ENCODE data around the gene PPM1K.

DNA sequence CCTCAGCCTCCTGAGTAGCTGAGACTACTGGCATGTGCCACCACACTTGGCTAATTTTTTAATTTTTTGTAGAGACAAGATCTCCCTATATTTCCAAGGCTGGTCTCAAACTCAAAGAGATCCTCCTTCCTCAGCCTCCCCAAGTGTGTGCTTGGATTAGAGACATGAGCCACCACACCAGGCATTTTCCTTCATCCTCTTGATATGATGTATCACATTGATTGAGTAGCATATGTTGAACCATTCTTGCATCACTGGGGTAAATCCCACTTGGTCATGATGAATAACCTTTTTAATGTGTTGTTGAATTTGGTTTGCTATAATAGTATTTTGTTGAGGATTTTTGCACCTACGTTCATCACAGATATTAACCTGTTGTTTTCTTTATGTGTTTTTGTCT, 24.2 kb upstream of the PPM1K start:
- TF ChIP-seq, protein P1, sequence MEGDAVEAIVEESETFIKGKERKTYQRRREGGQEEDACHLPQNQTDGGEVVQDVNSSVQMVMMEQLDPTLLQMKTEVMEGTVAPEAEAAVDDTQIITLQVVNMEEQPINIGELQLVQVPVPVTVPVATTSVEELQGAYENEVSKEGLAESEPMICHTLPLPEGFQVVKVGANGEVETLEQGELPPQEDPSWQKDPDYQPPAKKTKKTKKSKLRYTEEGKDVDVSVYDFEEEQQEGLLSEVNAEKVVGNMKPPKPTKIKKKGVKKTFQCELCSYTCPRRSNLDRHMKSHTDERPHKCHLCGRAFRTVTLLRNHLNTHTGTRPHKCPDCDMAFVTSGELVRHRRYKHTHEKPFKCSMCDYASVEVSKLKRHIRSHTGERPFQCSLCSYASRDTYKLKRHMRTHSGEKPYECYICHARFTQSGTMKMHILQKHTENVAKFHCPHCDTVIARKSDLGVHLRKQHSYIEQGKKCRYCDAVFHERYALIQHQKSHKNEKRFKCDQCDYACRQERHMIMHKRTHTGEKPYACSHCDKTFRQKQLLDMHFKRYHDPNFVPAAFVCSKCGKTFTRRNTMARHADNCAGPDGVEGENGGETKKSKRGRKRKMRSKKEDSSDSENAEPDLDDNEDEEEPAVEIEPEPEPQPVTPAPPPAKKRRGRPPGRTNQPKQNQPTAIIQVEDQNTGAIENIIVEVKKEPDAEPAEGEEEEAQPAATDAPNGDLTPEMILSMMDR (IDR thresholded peaks at IDR 0.05) = no peak
- no peak for TF ChIP-seq POLR2A (IDR thresholded peaks at IDR 0.05)
